OCI-LY7 (cell line): ENCODE results near the gene MED20.

Experiments used
- CTCF ChIP-seq: fragments of 200-600 bp; sonication (generic); conservative IDR thresholded peaks from 2 replicates; pipeline ENCODE4 v1.5.1; 2014; ENCODE audit warnings: mild to moderate bottlenecking, antibody characterized with exemption, low read length, moderate library complexity, mixed read lengths
- EZH2phosphoT487 ChIP-seq: fragments of 200-600 bp; sonication (generic); IDR thresholded peaks from 2 replicates; pipeline ENCODE4 v1.6.1; 2018; ENCODE audit warnings: low read depth, borderline replicate concordance, mild to moderate bottlenecking, mixed run types, antibody characterized with exemption, low read length, moderate library complexity, mixed read lengths

GRCh38 chr6:41895300-41896233 is 25.4 kb downstream of the MED20 start, which contains the start of gene USP49:
- TF ChIP-seq CTCF (no peak), EZH2phosphoT487 (no peak)
